ENCODE data around the gene GTSF1L. TPM values are rescaled to one million over a fixed set of nuclear protein-coding genes. Genes with fewer than 3 reads are reported as not detected.

GTSF1L gene
- total and polyA plus RNA-seq, 9 of the 15 experiments (the other 6 are each of a cell fraction or from before 2014, with no cell fraction given): not detected

DNA sequence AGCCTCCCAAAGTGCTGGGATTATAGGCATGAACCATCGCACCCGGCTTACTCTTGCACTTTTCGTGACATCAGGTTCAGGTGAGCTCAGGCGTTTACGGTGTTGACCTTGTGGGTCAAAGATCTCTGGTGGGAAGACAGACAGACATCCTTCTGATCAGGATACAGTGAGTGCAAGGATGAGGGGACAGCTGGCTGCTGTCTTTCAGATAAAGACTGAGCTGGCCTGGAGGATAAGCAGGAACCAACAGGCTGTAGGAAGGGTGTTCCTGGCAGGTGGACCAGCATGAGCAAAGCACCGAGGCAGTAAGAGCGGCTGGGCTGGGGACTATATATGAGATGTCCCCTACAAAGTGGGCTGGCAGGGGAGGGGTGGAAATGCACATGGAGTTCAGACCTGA lies 11.1 kb upstream of the GTSF1L start (continued):
- TF ChIP-seq ARID1B (IDR thresholded peaks at IDR 0.05) (0 out of 2 replicates have a peak, but pooled peaks have one; percentile 9), SNRNP70 (optimal IDR thresholded peaks at IDR 0.05; ENCODE audit: low read depth, low read length) (no peak), TAL1 (IDR thresholded peaks at IDR 0.05) (peak; percentile 40; the same call in 1 of the 2 replicates), ERF (CRISPR knock-in tag; IDR thresholded peaks at IDR 0.05) (no peak), ZC3H11A (IDR thresholded peaks at IDR 0.05; ENCODE audit: low read depth, low read length) (no peak), PYGO2 (tag; IDR thresholded peaks at IDR 0.05) (no peak), CBFA2T3 (IDR thresholded peaks at IDR 0.05) (peak; percentile 71), SUPT5H (IDR thresholded peaks at IDR 0.05) (no peak), ZBTB17 (CRISPR knock-in tag; IDR thresholded peaks at IDR 0.05) (no peak), TCF3 (CRISPR knock-in tag; IDR thresholded peaks at IDR 0.05) (peak; percentile 55), SMAD2 (IDR thresholded peaks at IDR 0.05; ENCODE audit: low read depth, low read length) (no peak), SMARCA5 (IDR thresholded peaks at IDR 0.05) (no peak), NCOR1 (IDR thresholded peaks at IDR 0.05) (no peak), CBFA2T2 (conservative IDR thresholded peaks at IDR 0.05) (peak; percentile 63), GTF2A2 (tag; IDR thresholded peaks at IDR 0.05) (no peak), ZSCAN29 (IDR thresholded peaks at IDR 0.05) (no peak), TEAD4 (IDR thresholded peaks at IDR 0.05; ENCODE audit: low read length) (peak; percentile 37; the same call in 1 of the 2 replicates), TEAD4 (CRISPR knock-in tag; IDR thresholded peaks at IDR 0.05; ENCODE audit: borderline replicate concordance) (no peak)
- TF ChIP-seq, protein P1, sequence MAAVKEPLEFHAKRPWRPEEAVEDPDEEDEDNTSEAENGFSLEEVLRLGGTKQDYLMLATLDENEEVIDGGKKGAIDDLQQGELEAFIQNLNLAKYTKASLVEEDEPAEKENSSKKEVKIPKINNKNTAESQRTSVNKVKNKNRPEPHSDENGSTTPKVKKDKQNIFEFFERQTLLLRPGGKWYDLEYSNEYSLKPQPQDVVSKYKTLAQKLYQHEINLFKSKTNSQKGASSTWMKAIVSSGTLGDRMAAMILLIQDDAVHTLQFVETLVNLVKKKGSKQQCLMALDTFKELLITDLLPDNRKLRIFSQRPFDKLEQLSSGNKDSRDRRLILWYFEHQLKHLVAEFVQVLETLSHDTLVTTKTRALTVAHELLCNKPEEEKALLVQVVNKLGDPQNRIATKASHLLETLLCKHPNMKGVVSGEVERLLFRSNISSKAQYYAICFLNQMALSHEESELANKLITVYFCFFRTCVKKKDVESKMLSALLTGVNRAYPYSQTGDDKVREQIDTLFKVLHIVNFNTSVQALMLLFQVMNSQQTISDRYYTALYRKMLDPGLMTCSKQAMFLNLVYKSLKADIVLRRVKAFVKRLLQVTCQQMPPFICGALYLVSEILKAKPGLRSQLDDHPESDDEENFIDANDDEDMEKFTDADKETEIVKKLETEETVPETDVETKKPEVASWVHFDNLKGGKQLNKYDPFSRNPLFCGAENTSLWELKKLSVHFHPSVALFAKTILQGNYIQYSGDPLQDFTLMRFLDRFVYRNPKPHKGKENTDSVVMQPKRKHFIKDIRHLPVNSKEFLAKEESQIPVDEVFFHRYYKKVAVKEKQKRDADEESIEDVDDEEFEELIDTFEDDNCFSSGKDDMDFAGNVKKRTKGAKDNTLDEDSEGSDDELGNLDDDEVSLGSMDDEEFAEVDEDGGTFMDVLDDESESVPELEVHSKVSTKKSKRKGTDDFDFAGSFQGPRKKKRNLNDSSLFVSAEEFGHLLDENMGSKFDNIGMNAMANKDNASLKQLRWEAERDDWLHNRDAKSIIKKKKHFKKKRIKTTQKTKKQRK (IDR thresholded peaks at IDR 0.05; ENCODE audit: borderline replicate concordance, low read depth, low read length): no peak
- TF ChIP-seq, protein P2, sequence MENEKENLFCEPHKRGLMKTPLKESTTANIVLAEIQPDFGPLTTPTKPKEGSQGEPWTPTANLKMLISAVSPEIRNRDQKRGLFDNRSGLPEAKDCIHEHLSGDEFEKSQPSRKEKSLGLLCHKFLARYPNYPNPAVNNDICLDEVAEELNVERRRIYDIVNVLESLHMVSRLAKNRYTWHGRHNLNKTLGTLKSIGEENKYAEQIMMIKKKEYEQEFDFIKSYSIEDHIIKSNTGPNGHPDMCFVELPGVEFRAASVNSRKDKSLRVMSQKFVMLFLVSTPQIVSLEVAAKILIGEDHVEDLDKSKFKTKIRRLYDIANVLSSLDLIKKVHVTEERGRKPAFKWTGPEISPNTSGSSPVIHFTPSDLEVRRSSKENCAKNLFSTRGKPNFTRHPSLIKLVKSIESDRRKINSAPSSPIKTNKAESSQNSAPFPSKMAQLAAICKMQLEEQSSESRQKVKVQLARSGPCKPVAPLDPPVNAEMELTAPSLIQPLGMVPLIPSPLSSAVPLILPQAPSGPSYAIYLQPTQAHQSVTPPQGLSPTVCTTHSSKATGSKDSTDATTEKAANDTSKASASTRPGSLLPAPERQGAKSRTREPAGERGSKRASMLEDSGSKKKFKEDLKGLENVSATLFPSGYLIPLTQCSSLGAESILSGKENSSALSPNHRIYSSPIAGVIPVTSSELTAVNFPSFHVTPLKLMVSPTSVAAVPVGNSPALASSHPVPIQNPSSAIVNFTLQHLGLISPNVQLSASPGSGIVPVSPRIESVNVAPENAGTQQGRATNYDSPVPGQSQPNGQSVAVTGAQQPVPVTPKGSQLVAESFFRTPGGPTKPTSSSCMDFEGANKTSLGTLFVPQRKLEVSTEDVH (IDR thresholded peaks at IDR 0.05; ENCODE audit: low read depth, partially characterized antibody): no peak
- TF ChIP-seq, protein P3, sequence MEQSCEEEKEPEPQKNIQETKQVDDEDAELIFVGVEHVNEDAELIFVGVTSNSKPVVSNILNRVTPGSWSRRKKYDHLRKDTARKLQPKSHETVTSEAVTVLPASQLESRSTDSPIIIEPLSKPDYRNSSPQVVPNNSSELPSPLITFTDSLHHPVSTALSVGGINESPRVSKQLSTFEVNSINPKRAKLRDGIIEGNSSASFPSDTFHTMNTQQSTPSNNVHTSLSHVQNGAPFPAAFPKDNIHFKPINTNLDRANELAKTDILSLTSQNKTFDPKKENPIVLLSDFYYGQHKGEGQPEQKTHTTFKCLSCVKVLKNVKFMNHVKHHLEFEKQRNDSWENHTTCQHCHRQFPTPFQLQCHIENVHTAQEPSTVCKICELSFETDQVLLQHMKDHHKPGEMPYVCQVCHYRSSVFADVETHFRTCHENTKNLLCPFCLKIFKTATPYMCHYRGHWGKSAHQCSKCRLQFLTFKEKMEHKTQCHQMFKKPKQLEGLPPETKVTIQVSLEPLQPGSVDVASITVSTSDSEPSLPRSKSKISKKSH (CRISPR knock-in tag; IDR thresholded peaks at IDR 0.05): no peak
